SU-DHL-6 (cell line): ENCODE data around the gene CA12.

ENCODE experiments used
- CTCF ChIP-seq: fragments of 200-600 bp; sonication (generic); IDR thresholded peaks from one replicate; pipeline ENCODE4 v1.5.1; 2017; ENCODE audit warnings: antibody characterized with exemption, mild to moderate bottlenecking, low read length, moderate library complexity; ENCODE audit not compliant: insufficient read depth, poor library complexity, severe bottlenecking
- EZH2phosphoT487 ChIP-seq: fragments of 200-600 bp; sonication (generic), shearing (Covaris generic); conservative IDR thresholded peaks from 2 replicates; pipeline ENCODE4 v1.6.1; 2018; ENCODE audit warnings: mild to moderate bottlenecking, antibody characterized with exemption, low read length, moderate library complexity, mixed read lengths

- no peak for TF ChIP-seq EZH2phosphoT487
- no peak for TF ChIP-seq CTCF
These were observed 41.4 kb upstream of the CA12 start for GRCh38 chr15:63422891-63423590.
